Umbilical cord (tissue), 2 donors: ENCODE measurements around the gene FAAP20. TPM values are rescaled to one million over a fixed set of nuclear protein-coding genes. Genes with fewer than 3 reads are reported as not detected.

Source experiments
- DNase-seq: peaks from one replicate; pipeline ENCODE4 v3.0.0-alpha.2; 2015; ENCODE audit warnings: low spot score
- total RNA-seq: library from RNA; depleted of rRNA; stranded (reverse); fragments of >200 nt; gene quantifications from one replicate; pipeline ENCODE4 v1.2.3, GENCODE V29; 2014; ENCODE audit warnings: low replicate concordance; ENCODE audit not compliant: insufficient read depth

The FAAP20 gene
- total RNA-seq, 1 donor from 2014 or later, result 43.3 TPM

DNA sequence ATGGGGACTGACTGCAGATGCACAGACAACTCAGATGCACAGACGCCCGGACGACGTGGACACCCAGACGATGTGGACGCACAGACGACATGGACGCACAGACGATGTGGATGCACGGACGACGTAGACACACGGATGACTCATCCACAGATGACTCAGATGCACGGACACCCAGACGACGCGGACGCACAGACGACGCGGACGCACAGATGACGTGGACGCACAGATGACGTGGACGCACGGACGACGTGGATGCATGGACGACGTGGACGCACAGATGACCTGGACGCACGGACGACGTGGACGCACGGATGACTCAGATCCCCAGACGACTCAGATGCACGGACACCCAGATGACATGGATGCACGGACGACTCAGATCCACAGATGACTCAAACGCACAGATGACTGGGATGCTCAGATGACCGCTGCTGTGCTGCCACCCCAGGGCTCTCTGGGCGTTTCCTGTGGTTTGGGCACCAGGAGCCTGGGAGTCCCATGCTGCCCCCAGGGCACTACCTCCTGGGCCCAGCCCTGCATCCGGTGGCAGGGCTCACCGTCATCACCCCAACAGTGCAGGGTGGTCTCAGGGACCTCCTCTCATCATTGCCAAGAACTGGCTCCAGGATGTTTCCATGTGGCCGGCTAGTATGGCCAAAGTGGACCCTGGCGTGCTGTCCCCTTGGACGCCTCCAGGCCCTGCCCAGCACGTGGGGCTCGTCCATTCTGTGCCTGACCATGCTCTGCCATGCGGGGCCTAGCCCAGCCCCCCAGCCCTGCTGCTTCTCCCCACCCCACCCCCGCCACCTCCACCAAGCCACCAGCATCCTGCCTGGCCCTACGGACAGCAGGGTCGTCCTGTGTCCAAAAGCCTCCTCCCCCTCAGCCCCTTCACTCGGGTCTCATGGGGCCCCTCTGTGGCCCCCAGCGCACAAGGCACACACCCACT, 14.0 kb downstream of the FAAP20 start:
- DNase-seq, result no peak

- DNase-seq, result no peak
These were observed 15.1 kb downstream of the FAAP20 start for GRCh38 chr1:2179283-2180013.

GRCh38 chr1:2178875-2179274, 15.7 kb downstream of the FAAP20 start:
- no peak for DNase-seq

- no peak for DNase-seq
These were observed 16.5 kb downstream of the FAAP20 start for GRCh38 chr1:2177946-2178538.

GRCh38 chr1:2177541-2177940, 17.0 kb downstream of the FAAP20 start:
- DNase-seq, result no peak

DNA sequence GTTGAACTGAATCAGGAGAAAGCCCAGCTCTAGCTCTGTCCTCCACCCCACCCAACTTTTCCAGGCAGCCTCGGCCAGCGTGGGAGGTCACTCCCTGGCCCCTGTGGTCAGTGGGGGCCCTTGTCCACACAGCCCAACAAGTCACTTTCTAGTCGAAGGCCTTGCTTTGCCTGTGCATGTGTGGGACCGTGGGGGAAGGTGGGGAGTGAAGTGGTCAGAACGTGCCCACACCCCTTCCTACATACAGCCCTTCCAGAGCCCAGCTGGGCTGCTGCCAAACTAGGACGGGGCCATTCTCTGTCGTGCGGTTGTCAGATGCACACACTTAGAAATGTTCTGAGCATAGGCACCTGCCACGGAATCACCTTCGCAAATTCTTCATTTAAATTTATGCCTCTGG, 18.0 kb downstream of the FAAP20 start:
- DNase-seq, result no peak

GRCh38 chr1:2175681-2176454, 18.7 kb downstream of the FAAP20 start:
- DNase-seq, result no peak

- no peak for DNase-seq
These were observed 19.5 kb downstream of the FAAP20 start for GRCh38 chr1:2175055-2175414.

DNA sequence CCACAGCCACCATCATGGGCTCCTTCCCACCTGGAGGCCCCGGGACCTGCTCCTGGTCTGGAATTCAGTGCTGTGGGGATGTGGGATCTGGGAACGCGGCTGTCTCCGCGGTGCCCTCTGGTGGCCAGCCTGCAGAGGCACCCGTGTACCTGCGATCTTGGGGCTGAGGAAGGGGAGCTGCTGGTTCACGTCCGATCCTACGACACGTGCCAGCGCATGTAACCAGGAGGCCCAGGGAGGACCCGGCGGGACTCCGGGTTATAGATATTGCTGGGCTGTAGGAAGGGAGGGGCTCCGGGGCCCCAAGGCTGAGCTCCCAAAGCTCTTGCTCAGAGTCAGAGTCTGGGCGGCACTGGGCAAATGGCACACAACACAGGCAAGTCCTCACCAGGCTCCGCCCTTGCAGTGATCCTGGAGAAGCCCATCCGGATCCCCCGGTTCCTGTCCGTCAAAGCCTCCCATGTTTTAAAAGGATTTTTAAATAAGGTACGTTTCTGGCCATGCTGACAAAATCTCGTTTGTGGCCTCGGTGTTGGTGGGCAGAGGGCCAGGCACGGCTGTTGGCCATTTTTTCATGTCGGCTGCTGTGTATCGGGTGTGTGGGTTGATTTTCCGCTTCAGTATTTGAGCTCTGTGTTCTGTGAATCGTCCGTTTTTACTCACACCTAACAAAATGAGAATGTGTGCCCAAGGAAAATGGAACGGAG, 20.1 kb downstream of the FAAP20 start:
- DNase-seq, result peak; percentile 60

DNA sequence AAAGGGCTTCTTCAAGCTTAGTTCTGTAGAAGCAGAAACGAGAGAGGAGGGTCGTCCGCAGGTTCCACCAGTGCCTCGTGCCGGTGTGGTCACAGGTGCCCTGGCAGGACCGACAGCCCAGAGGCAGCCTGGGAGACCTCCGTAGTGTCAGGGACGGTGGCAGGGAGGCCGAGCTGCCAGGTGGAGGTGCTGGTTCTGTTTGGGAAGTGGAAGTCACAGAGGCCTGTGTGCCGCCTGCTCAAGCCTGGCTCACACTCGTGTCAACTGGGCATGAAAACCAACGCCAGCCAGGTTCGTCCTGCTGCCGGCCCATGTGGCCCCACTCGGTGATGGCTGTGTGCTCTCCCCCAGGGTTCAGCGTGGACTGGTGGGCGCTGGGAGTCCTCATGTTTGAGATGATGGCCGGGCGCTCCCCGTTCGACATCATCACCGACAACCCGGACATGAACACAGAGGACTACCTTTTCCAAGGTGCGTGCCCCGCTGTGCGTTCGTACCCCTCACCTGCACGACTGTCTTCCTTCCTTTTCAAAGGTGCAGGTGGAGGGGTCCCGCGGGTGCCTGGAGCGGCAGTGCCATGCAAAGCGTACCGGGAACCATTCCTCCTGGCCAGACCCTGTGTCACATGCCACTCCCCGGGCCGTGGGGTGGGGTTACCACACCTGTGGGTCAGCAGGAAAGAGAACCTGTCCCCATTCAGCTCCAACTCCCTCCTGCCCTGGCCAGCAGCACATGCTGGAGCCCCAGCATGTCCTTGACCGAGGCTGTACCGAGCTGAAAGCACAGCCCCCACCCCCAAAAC, 20.8 kb downstream of the FAAP20 start:
- DNase-seq, result no peak

GRCh38 chr1:2172551-2173146, 21.9 kb downstream of the FAAP20 start:
- no peak for DNase-seq

DNA sequence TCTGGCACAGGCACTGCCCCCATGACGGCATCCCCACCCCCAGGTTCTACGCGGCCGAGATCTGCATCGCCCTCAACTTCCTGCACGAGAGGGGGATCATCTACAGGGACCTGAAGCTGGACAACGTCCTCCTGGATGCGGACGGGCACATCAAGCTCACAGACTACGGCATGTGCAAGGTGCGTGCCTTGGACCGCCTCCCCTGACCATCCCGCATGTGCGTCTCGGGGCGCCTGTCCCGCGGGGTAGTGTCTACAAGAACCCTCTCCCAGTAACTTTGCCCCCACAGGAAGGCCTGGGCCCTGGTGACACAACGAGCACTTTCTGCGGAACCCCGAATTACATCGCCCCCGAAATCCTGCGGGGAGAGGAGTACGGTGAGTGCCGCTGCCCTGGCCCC, 22.6 kb downstream of the FAAP20 start:
- no peak for DNase-seq

GRCh38 chr1:2170211-2170610, 24.4 kb downstream of the FAAP20 start:
- DNase-seq, result no peak

DNA sequence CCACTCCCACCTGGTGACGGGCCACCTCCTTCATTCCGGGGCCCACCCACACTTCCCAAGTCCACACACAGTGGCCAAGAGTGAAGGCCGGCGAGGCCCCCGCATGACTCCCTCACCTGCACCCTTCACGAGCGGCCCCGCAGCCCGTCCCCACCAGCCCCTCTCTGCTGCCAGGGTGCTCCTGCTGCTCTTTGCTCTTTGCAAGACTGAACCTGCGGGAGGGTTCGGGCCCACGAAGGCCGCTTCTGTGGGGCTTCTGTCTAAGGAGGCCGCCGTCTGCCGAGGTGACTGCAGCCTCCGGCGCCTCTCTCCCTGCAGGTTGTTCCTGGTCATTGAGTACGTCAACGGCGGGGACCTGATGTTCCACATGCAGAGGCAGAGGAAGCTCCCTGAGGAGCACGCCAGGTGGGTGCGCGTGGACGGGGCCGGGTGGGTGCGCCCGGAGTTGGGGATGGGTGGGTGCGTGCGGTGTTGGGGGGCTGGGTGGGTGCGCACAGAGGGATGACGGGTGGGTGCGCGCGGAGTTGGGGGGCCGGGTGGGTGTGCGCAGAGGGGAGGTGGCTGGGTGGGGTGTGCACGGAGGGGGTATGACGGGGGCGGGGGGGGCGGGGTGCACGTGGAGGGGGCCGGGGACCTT, 25.3 kb downstream of the FAAP20 start:
- DNase-seq, result no peak

GRCh38 chr1:2168535-2168934, 26.0 kb downstream of the FAAP20 start:
- no peak for DNase-seq

DNA sequence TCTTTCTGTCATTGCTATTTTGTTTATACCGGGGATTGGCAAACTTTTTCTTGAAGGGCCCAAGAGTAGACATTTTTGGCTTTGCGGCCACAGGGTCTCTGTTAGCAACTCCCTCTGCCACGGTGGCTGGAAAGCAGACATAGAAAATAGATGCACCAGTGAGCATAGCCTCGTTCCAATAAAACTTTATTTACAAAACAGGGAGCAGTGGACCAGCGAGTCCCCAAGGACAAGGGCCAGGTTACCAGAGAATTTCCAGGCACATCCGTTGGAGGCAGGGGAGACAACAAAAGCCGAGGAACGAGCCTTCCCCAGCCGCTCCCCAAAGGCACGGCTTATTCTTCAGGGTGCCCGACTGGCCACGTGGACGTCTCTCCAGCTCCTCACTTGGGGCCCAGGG, 26.5 kb downstream of the FAAP20 start:
- no peak for DNase-seq

- DNase-seq, result no peak
These were observed 27.9 kb downstream of the FAAP20 start for GRCh38 chr1:2166695-2167094.

DNA sequence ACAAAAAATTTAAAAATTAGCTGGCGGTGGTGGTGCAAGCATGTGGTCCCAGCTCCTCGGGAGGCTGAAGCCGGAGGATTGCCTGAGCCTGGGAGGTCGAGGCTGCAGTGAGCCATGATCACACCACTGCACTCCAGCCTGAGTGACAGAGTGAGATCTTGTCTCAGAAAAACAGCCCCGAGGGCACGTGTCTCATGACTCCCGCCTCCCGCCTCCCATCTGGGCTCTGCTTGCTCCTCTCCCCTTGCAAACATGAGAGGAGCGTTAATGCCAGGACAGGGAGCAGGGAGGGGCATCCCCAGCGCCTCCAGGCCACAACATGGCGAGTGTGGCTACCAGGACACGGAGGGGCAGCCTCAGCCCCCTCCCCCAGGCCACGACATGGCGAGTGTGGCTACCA, 28.3 kb downstream of the FAAP20 start:
- no peak for DNase-seq

GRCh38 chr1:2165646-2166045, 28.9 kb downstream of the FAAP20 start:
- no peak for DNase-seq
